ENCODE data around the gene EXOG. TPM values are rescaled to one million over a fixed set of nuclear protein-coding genes. Genes with fewer than 3 reads are reported as not detected.

Gene EXOG
- total RNA-seq, 4 donors from 2014 or later: 1.4 to 3.9 (median 2.3) TPM

GRCh38 chr3:38491215-38491614 is 4.9 kb upstream of the EXOG start:
- Histone ChIP-seq H3K4me1 (no peaks in the 10 kb centered on the region), H3K4me3 (no peak overlapping the region), H3K9me3 (no peaks in the 10 kb centered on the region), H3K27ac (no peak overlapping the region), H3K36me3 (no peaks in the 10 kb centered on the region), H3K27me3 (no peaks in the 10 kb centered on the region)
- 86% methylated on average over 6 of the region's 6 CpGs for WGBS
- DNase-seq (ENCODE audit: low spot score in 2 of 2): no peak
- no peak for TF ChIP-seq CTCF (IDR thresholded peaks at IDR 0.05)
- TF ChIP-seq EP300 (IDR thresholded peaks at IDR 0.05): no peak
- TF ChIP-seq POLR2AphosphoS5 (IDR thresholded peaks at IDR 0.05): no peak
- no peak for TF ChIP-seq POLR2A (IDR thresholded peaks at IDR 0.05)

- H3K27ac ChIP-seq: no peak overlapping the region
- 56% methylated on average over 4 of the region's 4 CpGs for WGBS
- no peak overlapping the region for H3K4me3 ChIP-seq
- no peak for DNase-seq (ENCODE audit: low spot score in 2 of 2)
- H3K4me1 ChIP-seq: peaks cover 9% of the 10 kb centered on the region
- H3K9me3 ChIP-seq: no peaks in the 10 kb centered on the region
- no peaks in the 10 kb centered on the region for H3K36me3 ChIP-seq
- no peak for TF ChIP-seq POLR2AphosphoS5 (IDR thresholded peaks at IDR 0.05)
- TF ChIP-seq POLR2A (IDR thresholded peaks at IDR 0.05): no peak
- TF ChIP-seq CTCF (IDR thresholded peaks at IDR 0.05): no peak
- TF ChIP-seq EP300 (IDR thresholded peaks at IDR 0.05): no peak
- no peaks in the 10 kb centered on the region for H3K27me3 ChIP-seq
Measured at GRCh38 chr3:38493031-38493430, 3.1 kb upstream of the EXOG start.

GRCh38 chr3:38497031-38497430 is 891 bp downstream of the EXOG start:
- no peak for TF ChIP-seq POLR2AphosphoS5 (IDR thresholded peaks at IDR 0.05)
- TF ChIP-seq EP300 (IDR thresholded peaks at IDR 0.05): no peak
- no peak for TF ChIP-seq CTCF (IDR thresholded peaks at IDR 0.05)
- no peak for TF ChIP-seq POLR2A (IDR thresholded peaks at IDR 0.05)
- peaks cover 9% of the 10 kb centered on the region for H3K4me1 ChIP-seq
- 38% methylated on average over 4 of the region's 4 CpGs for WGBS
- peak overlapping the region; percentile 84 for H3K4me3 ChIP-seq
- H3K27me3 ChIP-seq: no peaks in the 10 kb centered on the region
- no peak for DNase-seq (ENCODE audit: low spot score in 2 of 2)
- peaks cover 9% of the 10 kb centered on the region for H3K36me3 ChIP-seq
- no peaks in the 10 kb centered on the region for H3K9me3 ChIP-seq
- no peak overlapping the region for H3K27ac ChIP-seq

GRCh38 chr3:38500688-38501417 is 4.7 kb downstream of the EXOG start:
- Histone ChIP-seq H3K9me3 (no peaks in the 10 kb centered on the region), H3K27me3 (no peaks in the 10 kb centered on the region), H3K4me1 (peaks cover 9% of the 10 kb centered on the region), H3K4me3 (no peak overlapping the region), H3K36me3 (peaks cover 40% of the 10 kb centered on the region), H3K27ac (no peak overlapping the region)
- TF ChIP-seq EP300 (IDR thresholded peaks at IDR 0.05): no peak
- no peak for TF ChIP-seq POLR2A (IDR thresholded peaks at IDR 0.05)
- no peak for TF ChIP-seq POLR2AphosphoS5 (IDR thresholded peaks at IDR 0.05)
- TF ChIP-seq CTCF (IDR thresholded peaks at IDR 0.05): no peak
- 71% methylated on average over 2 of the region's 2 CpGs for WGBS
- DNase-seq (ENCODE audit: low spot score in 2 of 2): no peak

GRCh38 chr3:38507120-38507519 is 11.0 kb downstream of the EXOG start:
- Histone ChIP-seq H3K4me1 (no peaks in the 10 kb centered on the region), H3K9me3 (no peaks in the 10 kb centered on the region), H3K27me3 (no peaks in the 10 kb centered on the region), H3K36me3 (peaks cover 44% of the 10 kb centered on the region), H3K4me3 (no peak overlapping the region), H3K27ac (no peak overlapping the region)
- TF ChIP-seq EP300 (IDR thresholded peaks at IDR 0.05) (no peak), CTCF (IDR thresholded peaks at IDR 0.05) (no peak), POLR2AphosphoS5 (IDR thresholded peaks at IDR 0.05) (no peak), POLR2A (IDR thresholded peaks at IDR 0.05) (no peak)
- 90% methylated on average over 2 of the region's 2 CpGs for WGBS
- no peak for DNase-seq (ENCODE audit: low spot score in 2 of 2)

Measured in suprapubic skin (tissue), 4 donors.